HG03354 (cell line): ENCODE measurements around the gene CENPB.
"Not testable (repeated sequence)": the region's sequence is repeated elsewhere in the genome, so short reads cannot be mapped to it uniquely, and the experiment has no call there.

Experiments
- ATAC-seq: cut with Tn5 transposase; IDR thresholded peaks from one replicate; pipeline ENCODE4 v1.9.1; 2021; ENCODE audit warnings: mild to moderate bottlenecking; ENCODE audit not compliant: unreplicated experiment, poor library complexity, severe bottlenecking

CENPB gene

DNA sequence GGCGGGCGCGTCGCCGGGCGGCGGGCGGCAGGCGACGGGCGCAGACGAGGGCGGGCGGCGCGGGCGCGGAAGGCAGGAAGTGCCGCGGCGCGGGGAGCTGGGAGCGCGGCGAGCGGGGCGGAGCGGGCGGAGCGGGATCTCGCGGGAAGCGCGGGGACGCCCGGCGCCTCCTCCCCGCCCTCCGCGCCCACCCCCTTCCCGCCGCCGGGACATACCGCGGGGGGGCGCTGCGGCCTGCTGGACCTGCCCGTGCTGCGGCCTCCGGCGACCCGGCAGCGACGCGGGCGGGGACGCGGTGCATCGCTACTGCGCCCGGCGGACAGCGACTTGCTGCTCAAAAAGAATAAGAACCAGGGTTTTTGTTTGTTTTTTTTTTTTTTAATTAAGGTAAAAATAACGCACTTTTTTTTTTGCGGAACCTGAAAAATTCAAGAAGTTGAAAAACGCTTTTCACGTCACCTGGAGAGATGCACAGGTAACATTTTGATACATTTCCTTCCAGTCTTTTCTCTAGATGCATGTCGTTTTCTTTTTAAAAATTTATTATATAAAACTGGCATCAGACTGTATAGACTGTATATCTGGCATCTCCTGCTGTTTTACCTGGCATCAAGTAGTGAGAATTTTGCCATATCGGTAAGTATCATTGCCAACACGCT lies at the start of gene CENPB:
TSS of gene CENPB (minus strand) at position 76 of the 659 bp plus-strand sequence. CDS start 257 bp downstream, outside the sequence.
- peak; percentile 82 for ATAC-seq

DNA sequence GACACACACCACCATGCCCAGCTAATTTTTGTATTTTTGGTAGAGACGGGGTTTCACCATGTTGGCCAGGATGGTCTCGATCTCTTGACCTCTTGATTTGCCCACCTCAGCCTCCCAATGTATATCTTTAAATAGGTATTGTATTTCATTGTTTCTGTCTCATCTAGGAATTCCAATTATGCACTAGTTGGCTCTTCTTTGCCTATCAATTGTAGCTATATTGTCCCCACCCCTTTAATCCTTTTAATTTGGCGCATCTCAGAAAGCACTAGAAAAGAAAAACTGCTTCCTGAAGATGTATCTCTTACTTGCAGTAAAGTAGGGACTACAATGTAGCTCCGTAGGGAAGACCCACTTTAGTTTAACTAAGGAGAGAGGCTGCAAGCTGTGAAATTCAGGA lies 49.6 kb upstream of the CENPB start:
- no peak for ATAC-seq

DNA sequence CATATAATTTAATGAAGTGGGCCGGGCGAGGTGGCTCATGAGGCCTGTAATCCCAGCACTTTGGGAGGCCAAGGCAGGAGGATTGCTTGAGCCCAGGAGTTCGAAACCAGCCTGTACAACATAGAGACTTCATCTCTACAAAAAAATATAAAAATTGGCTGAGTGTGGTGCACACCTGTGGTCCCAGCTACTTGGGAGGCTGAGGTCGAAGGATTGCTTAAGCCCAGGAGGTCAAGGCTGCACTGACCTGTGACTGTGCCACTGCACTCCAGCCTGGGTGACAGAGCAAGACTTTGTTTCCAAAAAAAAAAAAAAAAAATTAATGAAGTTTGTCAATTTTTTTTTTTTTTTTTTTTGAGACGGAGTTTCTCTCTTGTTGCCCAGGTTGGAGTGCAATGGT lies 43.4 kb upstream of the CENPB start:
- ATAC-seq: not testable (repeated sequence)

DNA sequence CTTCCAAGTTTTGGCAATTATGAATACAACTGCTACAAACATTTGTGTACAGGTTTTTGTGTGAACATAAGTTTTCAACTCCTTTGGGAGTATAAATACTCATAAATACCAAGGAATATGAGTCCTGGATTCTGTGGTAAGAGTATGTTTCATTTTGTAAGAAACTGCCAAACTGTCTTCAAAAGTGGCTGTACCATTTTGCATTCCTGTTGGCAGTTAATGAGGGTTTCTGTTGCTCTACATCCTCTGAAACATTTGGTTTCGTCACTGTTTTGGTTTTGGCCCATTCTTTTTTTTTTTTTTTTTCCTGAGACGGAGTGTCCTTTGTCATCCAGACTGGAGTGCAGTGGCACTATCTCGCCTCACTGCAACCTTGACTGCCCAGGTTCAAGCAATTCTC lies 42.3 kb upstream of the CENPB start:
- ATAC-seq: no peak

GRCh38 chr20:3826420-3826819 lies 39.9 kb upstream of the CENPB start:
- ATAC-seq: no peak

DNA sequence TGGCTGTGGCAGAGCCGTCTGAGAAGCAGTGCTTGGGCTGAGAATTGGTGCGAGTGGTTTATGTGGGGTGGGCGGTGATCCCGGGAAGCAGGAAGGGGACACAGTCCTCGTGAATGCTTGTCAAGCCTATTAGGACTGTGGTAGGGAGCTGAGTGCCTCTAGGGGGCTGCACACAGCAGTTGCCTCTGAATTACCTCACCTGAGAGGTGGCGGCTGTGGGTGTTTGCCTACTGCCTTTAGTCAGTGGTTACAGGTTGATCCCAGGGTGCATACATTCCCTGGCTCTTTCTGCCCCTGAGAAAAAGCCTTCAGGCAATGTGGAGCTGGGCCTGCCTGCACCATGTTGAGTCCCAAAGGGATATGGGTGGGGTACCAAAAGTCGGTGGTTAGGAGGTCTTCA lies 39.0 kb upstream of the CENPB start:
- ATAC-seq: no peak

- no peak for ATAC-seq
Measured at GRCh38 chr20:3823881-3824280, 37.3 kb upstream of the CENPB start.

DNA sequence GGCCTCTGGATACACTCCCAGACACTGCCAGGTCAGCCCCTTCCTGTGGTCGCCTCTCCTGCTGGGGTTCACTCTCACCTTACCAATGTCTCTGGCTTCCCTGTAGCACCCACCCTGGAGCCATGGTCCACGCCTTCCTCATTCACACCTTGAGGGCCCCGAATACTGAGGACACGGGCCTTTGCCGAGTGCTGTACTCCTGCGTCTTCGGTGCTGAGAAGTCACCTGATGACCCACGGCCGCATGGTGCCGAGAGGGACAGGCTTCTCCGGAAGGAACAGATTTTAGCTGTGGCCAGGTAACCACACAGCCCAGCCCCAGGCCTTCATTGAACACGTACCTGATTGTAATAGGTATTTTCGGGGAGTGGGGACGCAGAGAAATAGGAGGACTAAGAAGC lies 35.5 kb upstream of the CENPB start:
- no peak for ATAC-seq

DNA sequence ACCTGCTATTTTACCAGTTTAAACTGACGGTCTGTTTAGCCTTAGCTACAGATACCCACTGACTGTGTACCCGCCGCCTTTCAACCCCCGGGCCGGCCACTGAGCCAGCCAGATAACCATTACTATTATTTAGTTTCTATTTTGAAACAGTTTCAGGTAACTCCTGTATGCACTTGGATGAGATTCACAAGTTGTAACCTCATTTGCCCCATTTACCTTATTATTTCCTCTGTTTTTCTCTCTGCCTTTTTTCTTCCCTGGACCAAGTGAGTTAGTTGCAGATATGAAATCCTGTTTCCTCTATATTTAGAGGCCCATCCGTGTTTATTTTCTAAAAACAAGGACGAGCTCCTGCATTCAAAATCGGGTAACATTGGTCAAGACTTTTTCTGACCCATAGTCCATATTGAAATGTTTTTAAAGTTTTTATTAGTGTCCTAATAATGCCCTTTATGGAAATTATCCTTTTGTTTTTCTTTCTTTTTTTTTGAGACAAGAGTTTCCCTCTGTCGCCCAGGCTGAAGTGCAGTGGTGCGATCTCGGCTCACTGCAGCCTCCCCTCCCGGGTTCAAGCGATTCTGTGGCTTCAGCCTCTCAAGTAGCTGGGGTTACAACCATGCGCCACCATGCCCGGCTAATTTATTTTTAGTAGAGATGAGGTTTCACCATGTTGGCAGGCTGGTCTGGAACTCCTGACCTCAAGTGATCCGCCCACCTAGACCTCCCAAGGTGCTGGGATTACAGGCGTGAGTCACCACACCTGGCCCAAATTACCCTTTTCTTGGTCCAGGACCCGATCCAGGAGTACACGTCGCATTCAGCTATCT lies 34.6 kb upstream of the CENPB start:
- peak; percentile 17 for ATAC-seq

DNA sequence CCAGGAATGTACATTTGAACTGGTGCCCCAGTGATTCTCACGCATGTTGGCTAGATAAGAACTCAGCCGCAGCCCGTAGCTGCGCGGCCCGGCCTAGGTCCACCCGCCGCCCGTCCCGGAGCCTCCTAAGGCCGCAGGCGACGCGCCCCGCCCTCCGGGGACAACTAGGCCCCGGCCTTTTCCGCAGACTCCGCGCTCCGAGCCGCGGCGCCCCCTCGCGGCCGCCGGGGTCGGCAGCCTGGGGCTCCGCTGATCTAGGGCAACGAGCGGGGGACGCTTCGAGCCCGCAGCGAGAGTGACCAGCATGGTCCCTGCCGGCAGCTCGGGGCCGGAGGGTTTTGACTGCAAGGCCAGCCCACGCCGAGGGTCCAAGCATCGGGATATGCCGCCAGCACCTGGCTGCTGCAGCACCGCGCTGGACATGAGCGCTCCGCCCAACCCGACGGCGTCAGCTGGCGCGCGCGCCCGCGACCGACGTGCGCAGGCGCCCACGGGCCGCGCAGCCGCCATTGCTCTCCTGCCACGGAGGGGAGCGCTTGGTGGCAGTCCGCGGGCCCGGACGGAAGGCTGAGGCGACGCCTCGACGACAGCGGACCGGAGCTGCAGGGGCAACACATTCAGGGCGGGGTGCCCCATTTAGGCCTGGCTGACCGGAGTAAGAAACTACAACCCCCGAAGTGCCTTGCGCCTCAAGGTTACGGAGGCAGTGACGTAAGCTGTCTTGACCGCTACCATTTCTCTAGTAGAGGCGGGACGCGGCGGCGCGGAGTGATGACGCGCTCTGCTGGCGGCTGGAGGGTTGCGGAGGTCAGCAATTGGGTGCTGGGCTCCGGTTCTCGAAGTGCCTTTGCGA lies 33.7 kb upstream of the CENPB start, which contains the start of gene AP5S1:
TSS of gene AP5S1 (plus strand) at position 500 of the 853 bp plus-strand sequence. CDS start 1,571 bp downstream, outside the sequence.
- peak; percentile 81 for ATAC-seq

GRCh38 chr20:3819411-3820047 lies 33.0 kb upstream of the CENPB start:
- no peak for ATAC-seq

- ATAC-seq: no peak
Measured at GRCh38 chr20:3818155-3819151, 31.9 kb upstream of the CENPB start.

GRCh38 chr20:3815703-3816315 lies 29.3 kb upstream of the CENPB start:
- no peak for ATAC-seq

DNA sequence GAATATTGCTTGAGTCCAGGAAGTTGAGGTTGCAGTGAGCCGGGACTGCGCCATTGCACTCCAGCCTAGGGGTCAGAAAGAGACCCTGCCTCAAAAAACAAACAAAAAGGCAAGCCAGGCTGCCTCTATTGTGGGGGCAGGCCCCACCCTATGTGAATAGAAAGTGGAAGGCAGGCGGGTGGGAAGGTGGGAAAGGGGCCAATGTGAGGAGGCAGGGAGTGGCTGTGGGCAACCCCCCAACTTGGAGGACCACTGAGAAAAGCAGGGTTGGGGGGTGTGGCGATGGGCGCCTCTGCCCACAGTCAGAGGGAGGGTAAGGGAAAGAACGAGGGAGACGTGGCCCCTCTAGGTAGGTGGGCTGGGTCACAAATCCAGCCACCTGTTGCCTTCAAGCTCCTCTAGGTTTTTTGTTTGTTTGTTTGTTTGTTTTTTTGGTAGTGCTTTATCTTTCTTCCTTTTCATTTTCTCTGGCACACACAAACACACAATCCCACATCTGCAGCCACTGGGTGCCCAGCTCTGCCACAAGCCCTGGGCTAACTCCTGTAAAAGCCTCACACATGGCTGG lies 28.5 kb upstream of the CENPB start:
- no peak for ATAC-seq

DNA sequence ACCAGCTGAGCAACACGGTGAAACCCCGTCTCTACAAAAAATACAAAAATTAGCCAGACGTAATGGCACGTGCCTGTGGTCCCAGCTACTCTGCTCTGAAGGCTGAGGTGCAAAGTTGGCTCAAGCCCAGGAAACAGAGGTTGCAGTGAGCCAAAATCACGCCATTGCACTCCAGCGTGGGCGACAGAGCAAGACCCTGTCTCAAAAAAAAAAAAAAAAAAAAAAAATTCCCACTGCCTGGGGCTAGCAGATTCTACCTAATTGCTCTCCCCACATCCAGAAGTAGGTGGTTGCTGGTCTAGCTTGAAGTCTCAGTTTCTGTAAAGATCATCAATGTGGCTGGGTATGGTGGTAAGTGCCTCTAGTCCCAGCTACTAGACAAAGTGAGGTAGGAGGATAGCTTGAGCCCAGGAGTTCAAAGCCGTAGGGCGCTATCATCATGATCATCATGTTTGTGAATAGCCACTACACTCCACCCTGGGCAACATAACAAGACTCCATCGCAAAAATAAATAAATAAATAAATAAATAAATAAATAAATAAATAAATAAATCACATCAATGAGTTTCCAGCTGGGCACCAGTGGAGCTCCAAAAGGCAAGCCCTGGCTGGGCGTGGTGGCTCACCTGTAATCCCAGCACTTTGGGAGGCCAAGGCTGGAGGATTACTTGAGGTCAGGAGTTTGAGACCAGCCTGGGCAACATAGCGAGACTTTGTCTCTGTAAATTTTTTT lies 27.5 kb upstream of the CENPB start:
- ATAC-seq: no peak

DNA sequence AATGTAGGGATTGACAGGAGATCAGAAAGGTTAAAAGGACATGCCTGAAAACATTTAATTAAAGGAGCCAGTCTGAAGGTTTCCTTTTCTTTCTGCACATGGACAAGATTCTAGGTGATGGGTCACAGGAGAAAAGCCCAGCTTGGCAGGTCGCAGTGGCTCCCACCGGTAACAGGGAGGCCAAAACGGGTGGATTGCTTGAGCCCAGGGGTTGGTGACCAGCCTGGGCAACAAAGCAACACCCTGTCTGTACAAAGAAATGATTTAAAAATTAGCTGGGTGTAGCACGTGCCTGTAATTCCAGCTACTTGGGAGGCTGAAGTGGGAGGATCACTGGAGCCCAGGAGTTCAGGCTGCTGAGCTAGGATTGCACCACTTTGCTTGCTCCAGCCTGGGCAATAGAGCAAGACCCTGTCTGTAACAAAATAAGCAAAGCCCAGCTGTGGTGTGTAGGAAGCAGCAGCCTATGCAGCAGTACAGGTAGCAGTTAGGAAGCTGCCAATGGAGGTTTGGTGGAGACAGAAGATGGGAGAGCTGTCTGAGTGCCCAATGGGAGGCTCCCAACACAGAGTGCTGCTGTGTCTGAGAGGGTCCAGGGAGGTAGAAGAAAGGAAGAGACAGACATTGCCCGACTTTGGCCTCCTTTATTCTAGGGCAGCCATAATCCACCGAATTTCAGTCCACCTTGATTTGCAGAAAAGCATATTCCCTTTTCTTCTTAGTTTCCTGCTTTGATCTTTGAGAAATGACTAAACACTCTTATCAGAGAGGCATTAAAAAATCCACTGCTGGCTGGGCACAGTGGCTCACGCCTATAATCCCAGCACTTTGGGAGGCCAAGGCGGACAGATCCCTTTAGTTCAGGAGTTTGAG lies 26.7 kb upstream of the CENPB start:
- ATAC-seq: no peak
